SH-SY5Y (cell line): ENCODE results near the gene LY6G6D.

Experiments used
- GATA2 ChIP-seq: IDR thresholded peaks from 2 replicates; pipeline ENCODE4 v1.6.1; 2011; ENCODE audit warnings: mild to moderate bottlenecking, low read depth, low read length
- GATA3 ChIP-seq: IDR thresholded peaks from 2 replicates; pipeline ENCODE4 v1.6.1; 2011; ENCODE audit warnings: low read depth, mild to moderate bottlenecking, low read length, moderate library complexity

GRCh38 chr6:31734821-31735406 is 19.8 kb downstream of the LY6G6D start:
- TF ChIP-seq GATA2 (no peak), GATA3 (no peak)
